ENCODE data around the gene TRIM72.

The TRIM72 gene

DNA sequence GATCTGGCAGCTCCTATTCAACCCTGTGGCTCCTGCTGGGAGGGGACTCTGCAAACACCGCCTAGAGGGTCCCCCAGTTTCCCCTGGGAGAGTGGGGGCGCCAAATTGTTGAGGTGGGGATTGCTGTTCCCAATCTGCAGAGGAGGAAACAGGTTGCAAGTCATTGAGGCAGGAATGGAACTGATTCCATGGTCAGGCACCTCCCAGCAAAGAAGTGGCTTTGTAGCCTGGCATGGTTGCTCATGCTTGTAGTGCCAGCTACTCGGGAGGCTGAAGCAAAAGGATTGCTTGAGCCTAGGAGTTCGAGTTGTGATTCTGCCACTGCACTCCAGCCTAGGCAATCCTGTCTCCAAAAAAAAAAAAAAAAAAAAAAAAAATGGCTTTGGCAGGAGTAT is 3.2 kb downstream of the TRIM72 start:
- TF ChIP-seq CTCF (IDR thresholded peaks at IDR 0.05; ENCODE audit: control insufficient read depth, extremely low read depth, insufficient read depth), result no peak
- DNase-seq (ENCODE audit: low read depth), result no peak
- H3K4me3 ChIP-seq (ENCODE audit: low read depth, low read length), result no peak overlapping the region

DNA sequence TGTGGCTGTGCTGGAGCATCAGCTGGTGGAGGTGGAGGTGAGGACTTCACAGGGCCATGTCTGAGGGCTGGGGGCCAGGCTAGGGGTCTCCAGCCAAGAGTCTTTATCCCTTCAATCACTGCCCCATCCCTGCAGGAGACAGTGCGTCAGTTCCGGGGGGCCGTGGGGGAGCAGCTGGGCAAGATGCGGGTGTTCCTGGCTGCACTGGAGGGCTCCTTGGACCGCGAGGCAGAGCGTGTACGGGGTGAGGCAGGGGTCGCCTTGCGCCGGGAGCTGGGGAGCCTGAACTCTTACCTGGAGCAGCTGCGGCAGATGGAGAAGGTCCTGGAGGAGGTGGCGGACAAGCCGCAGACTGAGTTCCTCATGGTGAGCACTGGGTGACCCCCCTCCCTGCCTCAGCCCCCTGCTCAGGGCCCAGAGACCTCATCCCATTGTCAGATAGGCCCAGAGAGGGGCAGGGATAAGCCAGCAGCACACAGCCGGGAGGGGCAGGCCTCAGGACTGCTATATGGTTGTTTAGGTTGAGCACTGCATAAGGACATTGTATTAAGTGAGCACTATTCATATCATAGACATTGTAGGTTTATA is 5.3 kb downstream of the TRIM72 start:
- no peak overlapping the region for H3K4me3 ChIP-seq (ENCODE audit: low read depth, low read length)
- no peak for DNase-seq (ENCODE audit: low read depth)
- no peak for TF ChIP-seq CTCF (IDR thresholded peaks at IDR 0.05; ENCODE audit: control insufficient read depth, extremely low read depth, insufficient read depth)

DNA sequence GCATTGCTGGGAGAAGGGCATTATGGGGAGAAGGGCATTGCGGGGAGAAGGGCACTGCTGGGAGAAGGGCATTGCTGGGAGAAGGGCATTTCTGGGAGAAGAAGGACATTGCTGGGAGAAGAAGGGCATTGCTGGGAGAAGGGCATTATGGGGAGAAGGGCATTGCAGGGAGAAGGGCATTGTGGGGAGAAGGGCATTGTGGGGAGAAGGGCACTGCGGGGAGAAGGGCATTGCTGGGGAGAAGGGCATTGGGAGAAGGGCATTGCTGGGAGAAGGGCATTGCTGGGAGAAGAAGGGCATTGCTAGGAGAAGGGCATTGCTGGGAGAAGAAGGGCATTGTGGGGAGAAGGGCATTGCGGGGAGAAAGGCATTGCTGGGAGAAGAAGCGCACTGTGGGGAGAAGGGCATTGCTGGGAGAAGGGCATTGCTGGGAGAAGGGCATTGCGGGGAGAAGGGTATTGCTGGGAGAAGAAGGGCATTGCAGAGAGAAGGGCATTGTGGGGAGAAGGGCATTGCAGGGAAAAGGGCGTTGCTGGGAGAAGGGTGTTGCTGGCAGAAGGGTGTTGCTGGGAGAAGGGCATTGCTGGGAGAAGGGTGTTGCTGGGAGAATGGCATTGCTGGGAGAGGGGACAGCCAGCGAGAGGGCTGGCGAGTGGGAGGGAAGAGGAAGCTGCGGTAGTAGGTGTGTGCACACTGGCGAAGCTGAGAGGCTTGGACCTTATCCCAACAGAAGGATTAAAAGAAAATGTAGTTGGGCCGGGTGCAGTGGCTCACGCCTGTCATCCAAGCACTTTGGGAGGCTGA is 7.6 kb downstream of the TRIM72 start:
- H3K4me3 ChIP-seq (ENCODE audit: low read depth, low read length), result no peak overlapping the region
- TF ChIP-seq CTCF (IDR thresholded peaks at IDR 0.05; ENCODE audit: control insufficient read depth, extremely low read depth, insufficient read depth), result no peak
- DNase-seq (ENCODE audit: low read depth), result no peak

GRCh38 chr16:31223044-31223443 is 9.1 kb downstream of the TRIM72 start:
- DNase-seq (ENCODE audit: low read depth), result no peak
- TF ChIP-seq CTCF (IDR thresholded peaks at IDR 0.05; ENCODE audit: control insufficient read depth, extremely low read depth, insufficient read depth), result no peak
- H3K4me3 ChIP-seq (ENCODE audit: low read depth, low read length), result no peak overlapping the region

DNA sequence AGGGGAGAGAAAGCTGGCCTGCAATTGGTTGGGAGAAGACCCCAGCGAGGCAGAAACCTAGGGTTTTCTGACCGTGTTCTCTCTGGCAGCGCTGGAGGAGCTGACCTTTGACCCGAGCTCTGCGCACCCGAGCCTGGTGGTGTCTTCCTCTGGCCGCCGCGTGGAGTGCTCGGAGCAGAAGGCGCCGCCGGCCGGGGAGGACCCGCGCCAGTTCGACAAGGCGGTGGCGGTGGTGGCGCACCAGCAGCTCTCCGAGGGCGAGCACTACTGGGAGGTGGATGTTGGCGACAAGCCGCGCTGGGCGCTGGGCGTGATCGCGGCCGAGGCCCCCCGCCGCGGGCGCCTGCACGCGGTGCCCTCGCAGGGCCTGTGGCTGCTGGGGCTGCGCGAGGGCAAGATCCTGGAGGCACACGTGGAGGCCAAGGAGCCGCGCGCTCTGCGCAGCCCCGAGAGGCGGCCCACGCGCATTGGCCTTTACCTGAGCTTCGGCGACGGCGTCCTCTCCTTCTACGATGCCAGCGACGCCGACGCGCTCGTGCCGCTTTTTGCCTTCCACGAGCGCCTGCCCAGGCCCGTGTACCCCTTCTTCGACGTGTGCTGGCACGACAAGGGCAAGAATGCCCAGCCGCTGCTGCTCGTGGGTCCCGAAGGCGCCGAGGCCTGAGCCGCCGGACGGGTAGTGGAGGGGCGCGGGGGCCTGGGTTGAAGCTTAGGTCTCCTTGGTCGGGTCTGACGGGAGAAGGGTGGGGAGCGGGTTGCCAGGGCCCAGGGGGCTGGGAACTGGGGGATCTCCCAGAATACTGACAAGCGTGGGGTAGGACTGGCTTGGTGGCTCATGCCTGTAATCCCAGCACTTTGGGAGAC is 10.4 kb downstream of the TRIM72 start:
- no peak for TF ChIP-seq CTCF (IDR thresholded peaks at IDR 0.05; ENCODE audit: control insufficient read depth, extremely low read depth, insufficient read depth)
- DNase-seq (ENCODE audit: low read depth), result no peak
- no peak overlapping the region for H3K4me3 ChIP-seq (ENCODE audit: low read depth, low read length)

- no peak for TF ChIP-seq CTCF (IDR thresholded peaks at IDR 0.05; ENCODE audit: control insufficient read depth, extremely low read depth, insufficient read depth)
- DNase-seq (ENCODE audit: low read depth), result no peak
- no peak overlapping the region for H3K4me3 ChIP-seq (ENCODE audit: low read depth, low read length)
These were observed 11.3 kb downstream of the TRIM72 start for GRCh38 chr16:31225193-31225592.

Measured in LNCaP clone FGC (cell line).